ENCODE measurements around the gene CCL22.

Gene CCL22

DNA sequence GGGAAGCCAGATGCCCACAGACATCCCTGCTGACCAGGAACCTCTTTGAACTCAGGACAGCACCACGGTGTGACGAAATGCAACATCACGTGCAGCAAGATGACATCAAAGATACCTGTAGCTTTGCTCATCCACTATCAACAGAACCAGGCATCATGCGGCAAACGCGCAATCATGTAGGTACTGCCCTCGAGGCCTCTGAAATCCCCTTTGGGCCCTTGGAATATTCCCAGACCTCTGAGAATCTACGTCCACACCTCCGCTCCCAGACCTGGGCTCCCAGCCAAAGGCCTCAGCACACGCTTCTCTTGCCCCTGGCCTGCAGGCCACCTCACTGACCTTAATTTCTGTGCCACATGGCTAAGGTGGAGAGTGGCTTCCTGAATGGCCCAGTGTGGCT is 21.0 kb downstream of the CCL22 start:
- TF ChIP-seq, protein P1, sequence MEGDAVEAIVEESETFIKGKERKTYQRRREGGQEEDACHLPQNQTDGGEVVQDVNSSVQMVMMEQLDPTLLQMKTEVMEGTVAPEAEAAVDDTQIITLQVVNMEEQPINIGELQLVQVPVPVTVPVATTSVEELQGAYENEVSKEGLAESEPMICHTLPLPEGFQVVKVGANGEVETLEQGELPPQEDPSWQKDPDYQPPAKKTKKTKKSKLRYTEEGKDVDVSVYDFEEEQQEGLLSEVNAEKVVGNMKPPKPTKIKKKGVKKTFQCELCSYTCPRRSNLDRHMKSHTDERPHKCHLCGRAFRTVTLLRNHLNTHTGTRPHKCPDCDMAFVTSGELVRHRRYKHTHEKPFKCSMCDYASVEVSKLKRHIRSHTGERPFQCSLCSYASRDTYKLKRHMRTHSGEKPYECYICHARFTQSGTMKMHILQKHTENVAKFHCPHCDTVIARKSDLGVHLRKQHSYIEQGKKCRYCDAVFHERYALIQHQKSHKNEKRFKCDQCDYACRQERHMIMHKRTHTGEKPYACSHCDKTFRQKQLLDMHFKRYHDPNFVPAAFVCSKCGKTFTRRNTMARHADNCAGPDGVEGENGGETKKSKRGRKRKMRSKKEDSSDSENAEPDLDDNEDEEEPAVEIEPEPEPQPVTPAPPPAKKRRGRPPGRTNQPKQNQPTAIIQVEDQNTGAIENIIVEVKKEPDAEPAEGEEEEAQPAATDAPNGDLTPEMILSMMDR (IDR thresholded peaks at IDR 0.05; ENCODE audit: low read depth, low read length) = no peak
- H3K9me3 ChIP-seq = no peaks in the 10 kb centered on the region
- H3K4me1 ChIP-seq = peaks cover 32% of the 10 kb centered on the region
- H3K36me3 ChIP-seq = peaks cover 36% of the 10 kb centered on the region
- no peak overlapping the region for H3K4me3 ChIP-seq (ENCODE audit: low read depth, low read length)
- DNase-seq = peak; percentile 73
- no peaks in the 10 kb centered on the region for H3K27me3 ChIP-seq

DNA sequence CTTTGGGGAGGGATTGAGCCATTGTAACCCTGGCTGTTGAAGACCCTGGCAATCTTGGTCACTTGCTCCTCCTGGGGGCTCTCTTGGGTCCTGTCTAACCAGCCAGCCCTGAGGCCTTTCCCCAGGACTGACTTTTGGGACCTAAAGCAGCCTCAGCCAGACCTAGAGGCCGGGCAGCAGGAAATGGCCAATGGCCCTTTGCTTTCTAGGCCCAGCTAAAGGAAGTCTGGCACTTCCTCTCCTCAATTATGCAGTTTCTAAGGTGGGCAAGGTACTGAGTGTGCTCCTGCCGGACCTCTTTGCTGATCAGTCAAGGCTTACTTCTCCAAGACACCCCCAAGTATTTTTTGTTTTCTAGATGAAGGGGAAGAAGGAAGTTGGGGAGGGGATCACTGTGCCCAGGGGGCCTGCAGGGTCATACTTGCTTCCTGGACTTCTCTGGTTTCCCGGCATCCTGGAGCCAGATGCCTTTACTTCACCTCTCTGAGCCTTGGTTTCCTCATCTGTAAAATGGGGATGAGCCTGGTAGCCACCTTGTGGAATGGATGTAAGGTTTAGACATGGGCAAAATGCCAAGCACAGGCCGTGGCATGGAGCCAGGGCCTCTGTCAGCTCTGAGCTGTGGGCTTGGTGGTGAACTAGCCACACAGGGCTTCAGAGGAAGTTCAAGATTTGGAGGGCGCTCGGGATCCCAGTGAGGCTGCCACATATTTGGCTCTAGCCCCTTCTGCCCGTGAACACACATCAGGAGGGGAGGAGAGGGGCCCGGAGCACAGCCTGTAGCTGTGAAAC is 22.3 kb downstream of the CCL22 start:
- Histone ChIP-seq H3K36me3 (peaks cover 36% of the 10 kb centered on the region), H3K4me1 (peaks cover 32% of the 10 kb centered on the region)
- DNase-seq = peak; percentile 64

DNA sequence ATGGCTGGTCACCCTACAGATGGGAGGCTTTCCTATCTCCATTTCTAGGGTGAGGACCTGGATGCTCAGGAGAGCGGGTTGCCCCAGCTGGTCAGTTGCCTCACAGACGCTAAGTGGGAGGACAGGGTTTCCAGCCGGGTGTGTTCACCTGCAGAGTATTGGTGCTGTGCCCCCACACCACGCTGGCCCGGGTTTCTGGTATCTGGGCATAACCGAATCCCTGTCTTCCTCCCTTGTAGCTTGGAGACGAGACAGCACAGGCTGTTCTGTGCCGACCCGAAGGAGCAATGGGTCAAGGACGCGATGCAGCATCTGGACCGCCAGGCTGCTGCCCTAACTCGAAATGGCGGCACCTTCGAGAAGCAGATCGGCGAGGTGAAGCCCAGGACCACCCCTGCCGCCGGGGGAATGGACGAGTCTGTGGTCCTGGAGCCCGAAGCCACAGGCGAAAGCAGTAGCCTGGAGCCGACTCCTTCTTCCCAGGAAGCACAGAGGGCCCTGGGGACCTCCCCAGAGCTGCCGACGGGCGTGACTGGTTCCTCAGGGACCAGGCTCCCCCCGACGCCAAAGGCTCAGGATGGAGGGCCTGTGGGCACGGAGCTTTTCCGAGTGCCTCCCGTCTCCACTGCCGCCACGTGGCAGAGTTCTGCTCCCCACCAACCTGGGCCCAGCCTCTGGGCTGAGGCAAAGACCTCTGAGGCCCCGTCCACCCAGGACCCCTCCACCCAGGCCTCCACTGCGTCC is 23.4 kb downstream of the CCL22 start:
- Histone ChIP-seq H3K4me1 (peaks cover 26% of the 10 kb centered on the region), H3K36me3 (peaks cover 36% of the 10 kb centered on the region), H3K4me3 (ENCODE audit: low read depth, low read length) (no peak overlapping the region), H3K27me3 (no peaks in the 10 kb centered on the region), H3K9me3 (no peaks in the 10 kb centered on the region)
- TF ChIP-seq, protein P1 (IDR thresholded peaks at IDR 0.05; ENCODE audit: low read depth, low read length) = no peak
- DNase-seq = no peak

More for the DNA sequence above, 22.3 kb downstream of the CCL22 start:
- no peaks in the 10 kb centered on the region for H3K27me3 ChIP-seq
- no peaks in the 10 kb centered on the region for H3K9me3 ChIP-seq
- no peak overlapping the region for H3K4me3 ChIP-seq (ENCODE audit: low read depth, low read length)
- TF ChIP-seq, protein P1 (IDR thresholded peaks at IDR 0.05; ENCODE audit: low read depth, low read length) = no peak

DNA sequence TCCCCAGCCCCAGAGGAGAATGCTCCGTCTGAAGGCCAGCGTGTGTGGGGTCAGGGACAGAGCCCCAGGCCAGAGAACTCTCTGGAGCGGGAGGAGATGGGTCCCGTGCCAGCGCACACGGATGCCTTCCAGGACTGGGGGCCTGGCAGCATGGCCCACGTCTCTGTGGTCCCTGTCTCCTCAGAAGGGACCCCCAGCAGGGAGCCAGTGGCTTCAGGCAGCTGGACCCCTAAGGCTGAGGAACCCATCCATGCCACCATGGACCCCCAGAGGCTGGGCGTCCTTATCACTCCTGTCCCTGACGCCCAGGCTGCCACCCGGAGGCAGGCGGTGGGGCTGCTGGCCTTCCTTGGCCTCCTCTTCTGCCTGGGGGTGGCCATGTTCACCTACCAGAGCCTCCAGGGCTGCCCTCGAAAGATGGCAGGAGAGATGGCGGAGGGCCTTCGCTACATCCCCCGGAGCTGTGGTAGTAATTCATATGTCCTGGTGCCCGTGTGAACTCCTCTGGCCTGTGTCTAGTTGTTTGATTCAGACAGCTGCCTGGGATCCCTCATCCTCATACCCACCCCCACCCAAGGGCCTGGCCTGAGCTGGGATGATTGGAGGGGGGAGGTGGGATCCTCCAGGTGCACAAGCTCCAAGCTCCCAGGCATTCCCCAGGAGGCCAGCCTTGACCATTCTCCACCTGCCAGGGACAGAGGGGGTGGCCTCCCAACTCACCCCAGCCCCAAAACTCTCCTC is 24.1 kb downstream of the CCL22 start:
- peak; percentile 33 for DNase-seq
- Histone ChIP-seq H3K4me3 (ENCODE audit: low read depth, low read length) (no peak overlapping the region), H3K4me1 (peaks cover 22% of the 10 kb centered on the region), H3K9me3 (no peaks in the 10 kb centered on the region), H3K27me3 (no peaks in the 10 kb centered on the region), H3K36me3 (peaks cover 36% of the 10 kb centered on the region)
- TF ChIP-seq, protein P1 (IDR thresholded peaks at IDR 0.05; ENCODE audit: low read depth, low read length) = peak; percentile 11; the same call in 1 of the 2 replicates

DNA sequence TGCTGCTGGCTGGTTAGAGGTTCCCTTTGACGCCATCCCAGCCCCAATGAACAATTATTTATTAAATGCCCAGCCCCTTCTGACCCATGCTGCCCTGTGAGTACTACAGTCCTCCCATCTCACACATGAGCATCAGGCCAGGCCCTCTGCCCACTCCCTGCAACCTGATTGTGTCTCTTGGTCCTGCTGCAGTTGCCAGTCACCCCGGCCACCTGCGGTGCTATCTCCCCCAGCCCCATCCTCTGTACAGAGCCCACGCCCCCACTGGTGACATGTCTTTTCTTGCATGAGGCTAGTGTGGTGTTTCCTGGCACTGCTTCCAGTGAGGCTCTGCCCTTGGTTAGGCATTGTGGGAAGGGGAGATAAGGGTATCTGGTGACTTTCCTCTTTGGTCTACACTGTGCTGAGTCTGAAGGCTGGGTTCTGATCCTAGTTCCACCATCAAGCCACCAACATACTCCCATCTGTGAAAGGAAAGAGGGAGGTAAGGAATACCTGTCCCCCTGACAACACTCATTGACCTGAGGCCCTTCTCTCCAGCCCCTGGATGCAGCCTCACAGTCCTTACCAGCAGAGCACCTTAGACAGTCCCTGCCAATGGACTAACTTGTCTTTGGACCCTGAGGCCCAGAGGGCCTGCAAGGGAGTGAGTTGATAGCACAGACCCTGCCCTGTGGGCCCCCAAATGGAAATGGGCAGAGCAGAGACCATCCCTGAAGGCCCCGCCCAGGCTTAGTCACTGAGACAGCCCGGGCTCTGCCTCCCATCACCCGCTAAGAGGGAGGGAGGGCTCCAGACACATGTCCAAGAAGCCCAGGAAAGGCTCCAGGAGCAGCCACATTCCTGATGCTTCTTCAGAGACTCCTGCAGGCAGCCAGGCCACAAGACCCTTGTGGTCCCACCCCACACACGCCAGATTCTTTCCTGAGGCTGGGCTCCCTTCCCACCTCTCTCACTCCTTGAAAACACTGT is 25.0 kb downstream of the CCL22 start:
- peaks cover 36% of the 10 kb centered on the region for H3K36me3 ChIP-seq
- no peaks in the 10 kb centered on the region for H3K9me3 ChIP-seq
- DNase-seq = peak; percentile 36
- H3K27me3 ChIP-seq = no peaks in the 10 kb centered on the region
- no peak overlapping the region for H3K4me3 ChIP-seq (ENCODE audit: low read depth, low read length)
- TF ChIP-seq, protein P1 (IDR thresholded peaks at IDR 0.05; ENCODE audit: low read depth, low read length) = no peak
- H3K4me1 ChIP-seq = peaks cover 18% of the 10 kb centered on the region
